ENCODE data around the gene LYPD6B. TPM values are rescaled to one million over a fixed set of nuclear protein-coding genes. Genes with fewer than 3 reads are reported as not detected.

LYPD6B gene
- total and polyA plus RNA-seq, 2 donors from 2014 or later = 9.4 to 17.6 TPM

DNA sequence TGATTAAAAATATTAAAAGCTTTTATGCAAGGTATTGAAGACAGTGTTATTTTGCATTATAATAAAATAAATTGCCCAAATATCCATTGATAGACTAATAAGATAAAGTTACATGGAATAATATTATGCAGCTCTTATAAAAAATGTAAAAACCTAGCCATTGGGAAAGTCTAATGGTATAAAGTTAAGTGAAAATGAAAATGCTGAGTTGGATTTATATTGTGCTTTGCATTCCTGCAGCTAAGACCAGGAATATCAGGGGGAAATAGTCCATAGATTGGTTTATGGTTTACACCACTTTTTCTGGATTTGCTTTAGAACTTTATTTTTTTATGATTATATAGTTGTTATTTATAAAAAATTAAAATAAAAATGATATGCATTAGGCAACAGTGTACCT is 46.1 kb upstream of the LYPD6B start:
- FAIRE-seq (no peak), DNase-seq (no peak)
- no peak overlapping the region for H3K4me3 ChIP-seq (ENCODE audit: low read length in 3 of 3)
- TF ChIP-seq, protein P1, sequence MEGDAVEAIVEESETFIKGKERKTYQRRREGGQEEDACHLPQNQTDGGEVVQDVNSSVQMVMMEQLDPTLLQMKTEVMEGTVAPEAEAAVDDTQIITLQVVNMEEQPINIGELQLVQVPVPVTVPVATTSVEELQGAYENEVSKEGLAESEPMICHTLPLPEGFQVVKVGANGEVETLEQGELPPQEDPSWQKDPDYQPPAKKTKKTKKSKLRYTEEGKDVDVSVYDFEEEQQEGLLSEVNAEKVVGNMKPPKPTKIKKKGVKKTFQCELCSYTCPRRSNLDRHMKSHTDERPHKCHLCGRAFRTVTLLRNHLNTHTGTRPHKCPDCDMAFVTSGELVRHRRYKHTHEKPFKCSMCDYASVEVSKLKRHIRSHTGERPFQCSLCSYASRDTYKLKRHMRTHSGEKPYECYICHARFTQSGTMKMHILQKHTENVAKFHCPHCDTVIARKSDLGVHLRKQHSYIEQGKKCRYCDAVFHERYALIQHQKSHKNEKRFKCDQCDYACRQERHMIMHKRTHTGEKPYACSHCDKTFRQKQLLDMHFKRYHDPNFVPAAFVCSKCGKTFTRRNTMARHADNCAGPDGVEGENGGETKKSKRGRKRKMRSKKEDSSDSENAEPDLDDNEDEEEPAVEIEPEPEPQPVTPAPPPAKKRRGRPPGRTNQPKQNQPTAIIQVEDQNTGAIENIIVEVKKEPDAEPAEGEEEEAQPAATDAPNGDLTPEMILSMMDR (IDR thresholded peaks at IDR 0.05; ENCODE audit: borderline replicate concordance, extremely low read depth, insufficient read depth) = no peak
- intact Hi-C loops (cut with DNase I) = no loop called here
- H3K27me3 ChIP-seq (ENCODE audit: control insufficient read depth, insufficient read depth, low read length) = no peaks in the 10 kb centered on the region
- H3K4me1 ChIP-seq (ENCODE audit: control insufficient read depth in 2 of 3, insufficient read depth in 2 of 3, low read depth in 1 of 3, low read length in 3 of 3) = no peaks in the 10 kb centered on the region
- no peak overlapping the region for H3K27ac ChIP-seq (ENCODE audit: low read depth in 2 of 2, low read length in 2 of 2)
- no peaks in the 10 kb centered on the region for H3K36me3 ChIP-seq (ENCODE audit: control insufficient read depth in 2 of 3, insufficient read depth in 3 of 3, low read length in 3 of 3)
- no peaks in the 10 kb centered on the region for H3K9me3 ChIP-seq (ENCODE audit: control insufficient read depth in 2 of 3, insufficient read depth in 1 of 3, low read length in 3 of 3)
- no peak overlapping the region for H3K9ac ChIP-seq (ENCODE audit: low read length in 3 of 3)

DNA sequence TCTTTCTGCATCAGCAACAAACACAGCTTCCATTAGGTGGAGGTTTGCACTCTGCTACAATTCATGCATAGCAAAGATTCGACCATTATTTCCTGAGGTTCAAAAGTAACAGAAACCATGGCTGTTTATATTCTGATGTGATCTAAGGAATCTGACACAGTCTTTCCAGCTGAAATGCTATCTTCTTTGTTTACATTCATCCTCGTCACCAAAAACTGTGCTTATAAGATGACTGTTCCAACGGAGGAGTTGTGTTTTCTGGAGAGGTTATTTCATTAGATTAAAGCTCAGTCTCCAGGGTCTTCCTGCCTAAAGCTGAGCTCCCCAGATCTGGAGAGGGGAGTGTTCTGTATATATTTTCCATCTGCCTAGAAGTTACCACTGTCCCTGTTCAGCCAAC is 45.1 kb upstream of the LYPD6B start:
- H3K9ac ChIP-seq (ENCODE audit: low read length in 3 of 3) = no peak overlapping the region
- no peak overlapping the region for H3K27ac ChIP-seq (ENCODE audit: low read depth in 2 of 2, low read length in 2 of 2)
- no peaks in the 10 kb centered on the region for H3K27me3 ChIP-seq (ENCODE audit: control insufficient read depth, insufficient read depth, low read length)
- FAIRE-seq (no peak), DNase-seq (no peak)
- no peaks in the 10 kb centered on the region for H3K36me3 ChIP-seq (ENCODE audit: control insufficient read depth in 2 of 3, insufficient read depth in 3 of 3, low read length in 3 of 3)
- intact Hi-C loops (cut with DNase I) = no loop called here
- H3K4me3 ChIP-seq (ENCODE audit: low read length in 3 of 3) = no peak overlapping the region
- H3K9me3 ChIP-seq (ENCODE audit: control insufficient read depth in 2 of 3, insufficient read depth in 1 of 3, low read length in 3 of 3) = no peaks in the 10 kb centered on the region
- peaks cover 0 to 3% (median 0%) of the 10 kb centered on the region in 3 donors for H3K4me1 ChIP-seq (ENCODE audit: control insufficient read depth in 2 of 3, insufficient read depth in 2 of 3, low read depth in 1 of 3, low read length in 3 of 3)
- TF ChIP-seq, protein P1 (IDR thresholded peaks at IDR 0.05; ENCODE audit: borderline replicate concordance, extremely low read depth, insufficient read depth) = no peak

DNA sequence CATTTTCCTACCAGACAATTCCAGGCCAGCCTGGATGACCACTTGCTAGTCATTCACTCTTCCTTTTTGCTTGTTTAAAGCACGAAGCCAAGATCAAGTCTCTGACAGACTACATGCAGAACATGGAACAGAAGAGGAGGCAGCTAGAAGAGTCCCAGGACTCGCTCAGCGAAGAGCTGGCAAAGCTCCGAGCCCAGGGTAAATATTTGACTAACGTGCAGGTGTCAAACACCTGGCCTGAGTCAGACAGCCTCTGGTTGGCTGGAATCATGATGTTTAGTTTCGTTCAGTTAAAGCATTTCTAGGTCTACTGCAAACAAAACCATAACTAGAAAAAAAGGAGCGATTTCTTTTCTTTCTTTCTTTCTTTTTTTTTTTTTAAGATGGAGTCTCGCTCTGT is 44.2 kb upstream of the LYPD6B start:
- H3K4me1 ChIP-seq (ENCODE audit: control insufficient read depth in 2 of 3, insufficient read depth in 2 of 3, low read depth in 1 of 3, low read length in 3 of 3) = peaks cover 0 to 4% (median 0%) of the 10 kb centered on the region in 3 donors
- TF ChIP-seq, protein P1 (IDR thresholded peaks at IDR 0.05; ENCODE audit: borderline replicate concordance, extremely low read depth, insufficient read depth) = no peak
- no peaks in the 10 kb centered on the region for H3K9me3 ChIP-seq (ENCODE audit: control insufficient read depth in 2 of 3, insufficient read depth in 1 of 3, low read length in 3 of 3)
- DNase-seq = no peak
- no peak overlapping the region for H3K4me3 ChIP-seq (ENCODE audit: low read length in 3 of 3)
- H3K27me3 ChIP-seq (ENCODE audit: control insufficient read depth, insufficient read depth, low read length) = no peaks in the 10 kb centered on the region
- no peak overlapping the region for H3K9ac ChIP-seq (ENCODE audit: low read length in 3 of 3)
- no peak overlapping the region for H3K27ac ChIP-seq (ENCODE audit: low read depth in 2 of 2, low read length in 2 of 2)
- no peak for FAIRE-seq
- H3K36me3 ChIP-seq (ENCODE audit: control insufficient read depth in 2 of 3, insufficient read depth in 3 of 3, low read length in 3 of 3) = no peaks in the 10 kb centered on the region
- intact Hi-C loops (cut with DNase I) = no loop called here

DNA sequence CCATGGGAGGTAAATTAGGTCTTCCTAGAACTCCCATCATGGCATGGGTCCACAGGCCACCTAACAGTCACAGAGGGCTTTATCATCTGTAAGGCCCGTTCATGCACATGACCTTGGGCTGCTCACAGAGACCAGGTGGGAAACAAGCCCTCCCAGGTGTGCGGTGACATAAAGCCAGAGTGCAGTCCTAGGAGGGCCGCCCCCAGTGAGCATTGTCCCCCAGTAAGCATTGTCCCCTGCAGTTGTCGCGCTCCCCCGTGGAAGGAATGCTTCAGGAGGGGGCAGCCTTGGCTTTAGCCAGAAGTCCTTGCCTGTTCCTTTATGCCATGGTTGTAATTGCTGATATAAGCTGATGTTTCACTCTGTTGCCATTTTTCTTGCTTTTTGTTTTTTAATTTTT is 41.7 kb upstream of the LYPD6B start:
- intact Hi-C loops (cut with DNase I) = no loop called here
- FAIRE-seq = no peak
- H3K27ac ChIP-seq (ENCODE audit: low read depth in 2 of 2, low read length in 2 of 2) = no peak overlapping the region

More for the DNA sequence above, 41.7 kb upstream of the LYPD6B start:
- no peak for DNase-seq
- Histone ChIP-seq H3K4me1 (ENCODE audit: control insufficient read depth in 2 of 3, insufficient read depth in 2 of 3, low read depth in 1 of 3, low read length in 3 of 3) (peaks cover 0 to 4% (median 0%) of the 10 kb centered on the region in 3 donors), H3K9ac (ENCODE audit: low read length in 3 of 3) (no peak overlapping the region), H3K4me3 (ENCODE audit: low read length in 3 of 3) (no peak overlapping the region), H3K27me3 (ENCODE audit: control insufficient read depth, insufficient read depth, low read length) (no peaks in the 10 kb centered on the region), H3K36me3 (ENCODE audit: control insufficient read depth in 2 of 3, insufficient read depth in 3 of 3, low read length in 3 of 3) (no peaks in the 10 kb centered on the region), H3K9me3 (ENCODE audit: control insufficient read depth in 2 of 3, insufficient read depth in 1 of 3, low read length in 3 of 3) (no peaks in the 10 kb centered on the region)
- TF ChIP-seq, protein P1 (IDR thresholded peaks at IDR 0.05; ENCODE audit: borderline replicate concordance, extremely low read depth, insufficient read depth) = no peak

Data from kidney (tissue), 14 donors.